ENCODE measurements around the gene ACTL8.

ACTL8 gene

GRCh38 chr1:17755120-17755519 is at the start of gene ACTL8:
ACTL8 (plus strand) TSS chr1:17755333; CDS start chr1:17823009, 67,676 bp downstream.
- no peak for DNase-seq

- no peak for DNase-seq
These were observed 48.7 kb upstream of the ACTL8 start for GRCh38 chr1:17706445-17706844.

GRCh38 chr1:17709981-17710380 is 45.2 kb upstream of the ACTL8 start:
- DNase-seq = no peak

GRCh38 chr1:17710889-17711576 is 44.1 kb upstream of the ACTL8 start:
- no peak for DNase-seq

GRCh38 chr1:17711577-17711910 is 43.6 kb upstream of the ACTL8 start:
- no peak for DNase-seq

- no peak for DNase-seq
These were observed 43.2 kb upstream of the ACTL8 start for GRCh38 chr1:17711941-17712340.

- DNase-seq = no peak
These were observed 41.1 kb upstream of the ACTL8 start for GRCh38 chr1:17713993-17714392.

- no peak for DNase-seq
These were observed 37.3 kb upstream of the ACTL8 start for GRCh38 chr1:17717594-17718535.

GRCh38 chr1:17719874-17720273 is 35.3 kb upstream of the ACTL8 start:
- DNase-seq = no peak

- DNase-seq = no peak
These were observed 33.7 kb upstream of the ACTL8 start for GRCh38 chr1:17721444-17721843.

GRCh38 chr1:17723684-17724083 is 31.4 kb upstream of the ACTL8 start:
- no peak for DNase-seq

- no peak for DNase-seq
These were observed 31.0 kb upstream of the ACTL8 start for GRCh38 chr1:17724150-17724549.

- no peak for DNase-seq
These were observed 29.9 kb upstream of the ACTL8 start for GRCh38 chr1:17725084-17725719.

- no peak for DNase-seq
These were observed 29.1 kb upstream of the ACTL8 start for GRCh38 chr1:17725811-17726582.

- no peak for DNase-seq
These were observed 26.9 kb upstream of the ACTL8 start for GRCh38 chr1:17728123-17728712.

- DNase-seq = no peak
These were observed 25.9 kb upstream of the ACTL8 start for GRCh38 chr1:17729248-17729647.

GRCh38 chr1:17729909-17730308 is 25.2 kb upstream of the ACTL8 start:
- no peak for DNase-seq

GRCh38 chr1:17731460-17731859 is 23.7 kb upstream of the ACTL8 start:
- DNase-seq = no peak

GRCh38 chr1:17732475-17732874 is 22.7 kb upstream of the ACTL8 start:
- DNase-seq = no peak

- no peak for DNase-seq
These were observed 21.5 kb upstream of the ACTL8 start for GRCh38 chr1:17733661-17734060.

- DNase-seq = no peak
These were observed 20.5 kb upstream of the ACTL8 start for GRCh38 chr1:17734609-17735008.

GRCh38 chr1:17735348-17735747 is 19.8 kb upstream of the ACTL8 start:
- no peak for DNase-seq

GRCh38 chr1:17735793-17736192 is 19.3 kb upstream of the ACTL8 start:
- no peak for DNase-seq
